K562 (cell line): ENCODE results near the gene SLC9B2. TPM values are rescaled to one million over a fixed set of nuclear protein-coding genes. Genes with fewer than 3 reads are reported as not detected.
A peak's percentile ranks its signal among the peaks of the same experiment; 100 is the strongest.

Experiments
- ARID2 ChIP-seq: fragments of 450-650 bp; IDR thresholded peaks from 2 replicates; pipeline ENCODE4 v1.6.1; 2017; ENCODE audit warnings: antibody characterized with exemption, mild to moderate bottlenecking
- ARNT ChIP-seq, 2 experiments: fragments of 450-650 bp; IDR thresholded peaks; 2 replicates each; pipeline ENCODE4 v1.6.1; 2016; ENCODE audit warnings: mild to moderate bottlenecking in 1 of 2
- CEBPG ChIP-seq, 3 experiments: fragments of 200-800 bp in 1 of 3; sonication (Bioruptor generic) in 1 of 3; sonication (generic) in 1 of 3; formaldehyde crosslinking in 1 of 3; IDR thresholded peaks in 2 of 3; conservative IDR thresholded peaks in 1 of 3; 2 replicates each; pipeline versions ENCODE4 v1.6.1 to v1.8.0; 2016 to 2022; ENCODE audit warnings: missing compliant biosample characterization in 2 of 3, missing genetic modification characterization in 2 of 3, mild to moderate bottlenecking in 1 of 3, missing genetic modification reagents in 1 of 3
- EWSR1 ChIP-seq: fragments of 450-650 bp; IDR thresholded peaks from 2 replicates; pipeline ENCODE4 v1.6.1; 2018; ENCODE audit warnings: borderline replicate concordance, mild to moderate bottlenecking, low read depth, moderate library complexity; ENCODE audit not compliant: partially characterized antibody
- RAD21 ChIP-seq, 2 experiments: fragments of 250-450 bp in 1 of 2; fragments of 450-650 bp in 1 of 2; sonication (Bioruptor Pico) in 1 of 2; formaldehyde crosslinking in 1 of 2; IDR thresholded peaks in 1 of 2; conservative IDR thresholded peaks in 1 of 2; 2 replicates each; pipeline versions ENCODE4 v1.4.0 to v1.8.0; 2020 to 2022; ENCODE audit warnings: mild to moderate bottlenecking in 2 of 2, moderate library complexity in 1 of 2
- SMC3 ChIP-seq: conservative IDR thresholded peaks from 2 replicates; pipeline ENCODE4 v1.6.1; 2011; ENCODE audit warnings: low read depth, low read length, improper control_type of control experiment; ENCODE audit not compliant: insufficient read depth
- STAG1 ChIP-seq: sonication (generic); formaldehyde crosslinking; IDR thresholded peaks from 2 replicates; pipeline ENCODE4 v1.5.0; 2020; ENCODE audit warnings: missing genetic modification reagents, borderline replicate concordance
- ZBTB12 ChIP-seq: fragments of 250-450 bp; sonication (Bioruptor Pico); IDR thresholded peaks from 2 replicates; pipeline ENCODE4 v1.4.0; 2020
- ZBTB40 ChIP-seq, 2 experiments: fragments of 450-650 bp in 1 of 2; sonication (generic) in 1 of 2; formaldehyde crosslinking in 1 of 2; IDR thresholded peaks; 2 replicates each; pipeline versions ENCODE4 v1.7.1 to v1.9.0; 2016 to 2022; ENCODE audit warnings: inconsistent platforms in 1 of 2, mild to moderate bottlenecking in 1 of 2, missing genetic modification reagents in 1 of 2
- ZBTB9 ChIP-seq: fragments of 450-650 bp; formaldehyde crosslinking; IDR thresholded peaks from 2 replicates; pipeline ENCODE4 v1.4.0; 2020; ENCODE audit warnings: mild to moderate bottlenecking, moderate library complexity
- ZC3H4 ChIP-seq: sonication (generic); formaldehyde crosslinking; IDR thresholded peaks from 2 replicates; pipeline ENCODE4 v1.9.0; 2021; ENCODE audit warnings: missing genetic modification reagents, borderline replicate concordance
- ZNF830 ChIP-seq: fragments of 250-450 bp; sonication (Bioruptor Pico); IDR thresholded peaks from 2 replicates; pipeline ENCODE4 v1.5.0; 2021; ENCODE audit warnings: mild to moderate bottlenecking
- polyA plus RNA-seq, 8 experiments: library from polyadenylated mRNA; depleted of rRNA in 4 of 8; stranded (reverse) in 5 of 8; unstranded in 3 of 8; fragments of >200 nt; fragmentation: Nextera tagmentation in 2 of 8; fragmentation: Illumina TruSeq in 1 of 8; extraction: Ambion mirVana in 2 of 8; extraction: Trizol in 1 of 8; gene quantifications; 2 replicates each; pipeline versions ENCODE4 v1.2.1 to v1.2.3, GENCODE V29; 2011 to 2014; ENCODE audit warnings: inconsistent platforms in 1 of 8, missing spikeins in 1 of 8
- total RNA-seq, 7 experiments: library from RNA; depleted of rRNA in 6 of 7; stranded (reverse); fragments of >200 nt in 6 of 7; fragmentation: Illumina TruSeq in 2 of 7; extraction: Trizol in 2 of 7; gene quantifications; 2 replicates each; pipeline versions ENCODE4 v1.2.1 to v1.2.3, GENCODE V29; 2011 to 2021; ENCODE audit warnings: low replicate concordance in 1 of 7

The SLC9B2 gene
- total and polyA plus RNA-seq, 9 of the 15 experiments (the other 6 are each of a cell fraction or from before 2014, with no cell fraction given) = 6.6 to 14.6 (median 11.4) TPM

GRCh38 chr4:103008875-103009729 lies 67.5 kb downstream of the SLC9B2 start (continued):
- TF ChIP-seq ZBTB40 (IDR thresholded peaks at IDR 0.05) (no peak), ZBTB40 (CRISPR knock-in tag; IDR thresholded peaks at IDR 0.05) (no peak), ARNT (IDR thresholded peaks at IDR 0.05) (no peak), ZBTB9 (CRISPR knock-in tag) (no peak), ARID2 (peak; percentile 66; the same call in 1 of the 2 replicates), ZBTB12 (CRISPR knock-in tag) (no peak), STAG1 (CRISPR knock-in tag) (peak; percentile 29; the same call in 1 of the 2 replicates), SMC3 (peak; percentile 92), CEBPG (CRISPR knock-in tag; IDR thresholded peaks at IDR 0.05) (no peak), CEBPG (tag; conservative IDR thresholded peaks at IDR 0.05 in 1 of 2, IDR thresholded peaks at IDR 0.05 in 1 of 2) (peak; percentile 89 to 93), RAD21 (CRISPR knock-in tag; conservative IDR thresholded peaks at IDR 0.05 in 1 of 2, IDR thresholded peaks at IDR 0.05 in 1 of 2) (peak; percentile 94 to 97), ZNF830 (CRISPR knock-in tag) (no peak), EWSR1 (no peak), ZC3H4 (CRISPR knock-in tag) (no peak)
